ENCODE measurements around the gene SYTL3.

GRCh38 chr6:158787395-158787794, 137.5 kb downstream of the SYTL3 start:
- TF ChIP-seq, protein P1, sequence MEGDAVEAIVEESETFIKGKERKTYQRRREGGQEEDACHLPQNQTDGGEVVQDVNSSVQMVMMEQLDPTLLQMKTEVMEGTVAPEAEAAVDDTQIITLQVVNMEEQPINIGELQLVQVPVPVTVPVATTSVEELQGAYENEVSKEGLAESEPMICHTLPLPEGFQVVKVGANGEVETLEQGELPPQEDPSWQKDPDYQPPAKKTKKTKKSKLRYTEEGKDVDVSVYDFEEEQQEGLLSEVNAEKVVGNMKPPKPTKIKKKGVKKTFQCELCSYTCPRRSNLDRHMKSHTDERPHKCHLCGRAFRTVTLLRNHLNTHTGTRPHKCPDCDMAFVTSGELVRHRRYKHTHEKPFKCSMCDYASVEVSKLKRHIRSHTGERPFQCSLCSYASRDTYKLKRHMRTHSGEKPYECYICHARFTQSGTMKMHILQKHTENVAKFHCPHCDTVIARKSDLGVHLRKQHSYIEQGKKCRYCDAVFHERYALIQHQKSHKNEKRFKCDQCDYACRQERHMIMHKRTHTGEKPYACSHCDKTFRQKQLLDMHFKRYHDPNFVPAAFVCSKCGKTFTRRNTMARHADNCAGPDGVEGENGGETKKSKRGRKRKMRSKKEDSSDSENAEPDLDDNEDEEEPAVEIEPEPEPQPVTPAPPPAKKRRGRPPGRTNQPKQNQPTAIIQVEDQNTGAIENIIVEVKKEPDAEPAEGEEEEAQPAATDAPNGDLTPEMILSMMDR (conservative IDR thresholded peaks at IDR 0.05): no peak
- TF ChIP-seq EZH2 (IDR thresholded peaks at IDR 0.05; ENCODE audit: low read depth): no peak
